Measurements from ENCODE around the gene SMIM3. TPM values are rescaled to one million over a fixed set of nuclear protein-coding genes. Genes with fewer than 3 reads are reported as not detected.
A peak's percentile ranks its signal among the peaks of the same experiment; 100 is the strongest.

SMIM3 gene
- total RNA-seq (ENCODE audit: low replicate concordance): 8.2 and 11.0 TPM in 2 replicates
- long read RNA-seq, transcript SMIM3-201 (2 exons, 2,332 nt): major isoform, 41 of 41 reads
- long read RNA-seq, partial matches to known transcripts: 0 of 41 reads
- long read RNA-seq, other reads (novel, unspliced or antisense): 0 of 41 reads

GRCh38 chr5:150778517-150779396, at the start of gene SMIM3:
Gene SMIM3 (plus strand): TSS chr5:150778757. CDS start chr5:150795441, 16,684 bp downstream.
- Mint-ChIP-seq H3K4me3 (peak within 1 kb of the TSS; percentile 97), H3K27ac (peak within 1 kb of the TSS; percentile 85), H3K36me3 (no peaks in the 10 kb centered on the region), H3K9me3 (no peaks in the 10 kb centered on the region), H3K4me1 (ENCODE audit: unreplicated experiment) (peaks cover 30% of the 10 kb centered on the region), H3K27me3 (no peaks in the 10 kb centered on the region)
- TF ChIP-seq CTCF (conservative IDR thresholded peaks at IDR 0.05): peak; percentile 49
- DNase-seq (ENCODE audit: extremely low spot score, unreplicated experiment): peak; percentile 81

- Mint-ChIP-seq H3K9me3 (no peaks in the 10 kb centered on the region), H3K27me3 (no peaks in the 10 kb centered on the region), H3K36me3 (peaks cover 41% of the 10 kb centered on the region), H3K27ac (no peak overlapping the region), H3K4me1 (ENCODE audit: unreplicated experiment) (no peaks in the 10 kb centered on the region), H3K4me3 (no peak overlapping the region)
- no peak for DNase-seq (ENCODE audit: extremely low spot score, unreplicated experiment)
- TF ChIP-seq CTCF (conservative IDR thresholded peaks at IDR 0.05): no peak
Observed at GRCh38 chr5:150729859-150730258, 48.7 kb upstream of the SMIM3 start.

- Mint-ChIP-seq H3K4me1 (ENCODE audit: unreplicated experiment) (no peaks in the 10 kb centered on the region), H3K27me3 (no peaks in the 10 kb centered on the region), H3K4me3 (no peak overlapping the region), H3K9me3 (peaks cover 1% of the 10 kb centered on the region), H3K36me3 (peaks cover 55% of the 10 kb centered on the region), H3K27ac (no peak overlapping the region)
- DNase-seq (ENCODE audit: extremely low spot score, unreplicated experiment): no peak
- no peak for TF ChIP-seq CTCF (conservative IDR thresholded peaks at IDR 0.05)
Observed at GRCh38 chr5:150731669-150732242, 46.8 kb upstream of the SMIM3 start.

GRCh38 chr5:150734579-150735384, 43.8 kb upstream of the SMIM3 start:
- no peaks in the 10 kb centered on the region for H3K4me1 Mint-ChIP-seq (ENCODE audit: unreplicated experiment)
- peaks cover 10% of the 10 kb centered on the region for H3K9me3 Mint-ChIP-seq
- H3K27me3 Mint-ChIP-seq: no peaks in the 10 kb centered on the region
- no peak overlapping the region for H3K4me3 Mint-ChIP-seq
- DNase-seq (ENCODE audit: extremely low spot score, unreplicated experiment): no peak
- peaks cover 68% of the 10 kb centered on the region for H3K36me3 Mint-ChIP-seq
- TF ChIP-seq CTCF (conservative IDR thresholded peaks at IDR 0.05): no peak
- H3K27ac Mint-ChIP-seq: no peak overlapping the region

- Mint-ChIP-seq H3K9me3 (peaks cover 10% of the 10 kb centered on the region), H3K27me3 (no peaks in the 10 kb centered on the region), H3K27ac (no peak overlapping the region), H3K36me3 (peaks cover 64% of the 10 kb centered on the region), H3K4me1 (ENCODE audit: unreplicated experiment) (no peaks in the 10 kb centered on the region), H3K4me3 (no peak overlapping the region)
- TF ChIP-seq CTCF (conservative IDR thresholded peaks at IDR 0.05): no peak
- DNase-seq (ENCODE audit: extremely low spot score, unreplicated experiment): no peak
Observed at GRCh38 chr5:150738862-150739261, 39.7 kb upstream of the SMIM3 start.
